Endodermal cell (in vitro differentiated cells): ENCODE data around the gene ARHGAP10. TPM values are rescaled to one million over a fixed set of nuclear protein-coding genes. Genes with fewer than 3 reads are reported as not detected.

Experiments used
- DNase-seq: peaks from one replicate; pipeline ENCODE4 v3.0.0-alpha.2; 2017
- H3K27ac ChIP-seq: 2 replicates; pipeline ENCODE4 v1.5.1; 2013; ENCODE audit warnings: mild to moderate bottlenecking, low read depth, low read length, moderate library complexity
- H3K27me3 ChIP-seq: 2 replicates; pipeline ENCODE4 v1.6.1; 2013; ENCODE audit warnings: mild to moderate bottlenecking, low read length, moderate library complexity; ENCODE audit not compliant: insufficient read depth, control insufficient read depth, poor library complexity, severe bottlenecking
- H3K36me3 ChIP-seq: 2 replicates; pipeline ENCODE4 v1.7.0; 2013; ENCODE audit warnings: mild to moderate bottlenecking, low read length, moderate library complexity; ENCODE audit not compliant: control insufficient read depth, insufficient read depth
- H3K4me1 ChIP-seq: one replicate; pipeline ENCODE4 v1.7.0; 2013; ENCODE audit warnings: low read length; ENCODE audit not compliant: control insufficient read depth, insufficient read depth
- H3K4me3 ChIP-seq: 2 replicates; pipeline ENCODE4 v1.5.1; 2013; ENCODE audit warnings: mild to moderate bottlenecking, low read length, moderate library complexity
- H3K9ac ChIP-seq: 2 replicates; pipeline ENCODE4 v1.6.1; 2013; ENCODE audit warnings: mild to moderate bottlenecking, low read length, moderate library complexity; ENCODE audit not compliant: poor library complexity, severe bottlenecking; ENCODE audit errors: extremely low read depth
- H3K9me3 ChIP-seq: 2 replicates; pipeline ENCODE4 v1.6.1; 2013; ENCODE audit warnings: mild to moderate bottlenecking, low read length, moderate library complexity; ENCODE audit not compliant: control insufficient read depth
- H3K27ac Mint-ChIP-seq: 2 replicates; pipeline ENCODE4 v1.8.0; 2020; ENCODE audit warnings: mixed read lengths
- H3K27me3 Mint-ChIP-seq: 2 replicates; pipeline ENCODE4 v1.8.0; 2021; ENCODE audit warnings: mild to moderate bottlenecking, mixed read lengths; ENCODE audit not compliant: insufficient read depth
- H3K36me3 Mint-ChIP-seq: 2 replicates; pipeline ENCODE4 v1.8.0; 2020; ENCODE audit warnings: low read depth, mixed read lengths
- H3K4me1 Mint-ChIP-seq: 2 replicates; pipeline ENCODE4 v1.8.0; 2020; ENCODE audit warnings: mixed read lengths
- H3K4me3 Mint-ChIP-seq: 2 replicates; pipeline ENCODE4 v1.8.0; 2020; ENCODE audit warnings: mild to moderate bottlenecking, moderate library complexity, mixed read lengths
- H3K9me3 Mint-ChIP-seq: 2 replicates; pipeline ENCODE4 v1.8.0; 2020; ENCODE audit warnings: mild to moderate bottlenecking, mixed read lengths
- CTCF ChIP-seq: fragments of 200-600 bp; sonication (generic); conservative IDR thresholded peaks from 2 replicates; pipeline ENCODE4 v1.5.0; 2021; ENCODE audit warnings: antibody characterized with exemption, mild to moderate bottlenecking
- WGBS, 2 experiments: methylation state at CpG; one replicate each; pipeline versions ENCODE4 v1.1.5 to v1.1.7; 2013; ENCODE audit warnings: missing lambda C conversion rate in 2 of 2, mixed read lengths in 1 of 2; ENCODE audit not compliant: insufficient coverage in 1 of 2, insufficient read length in 1 of 2; 5-methylcytosine and 5-hydroxymethylcytosine counted together
- total RNA-seq, 2 donors: library from RNA; stranded (reverse); fragmentation: NEBNext Ultra II Directional in 1 of 2; extraction: Animal tissue kit (Norgen Biotek cat#: 25700) in 1 of 2; gene quantifications; 2 replicates in 1 of 2; 3 replicates in 1 of 2; pipeline ENCODE4 v1.2.1, GENCODE V29; 2021

The ARHGAP10 gene
- total RNA-seq, 2 donors from 2014 or later = 9.1 to 11.8 TPM

DNA sequence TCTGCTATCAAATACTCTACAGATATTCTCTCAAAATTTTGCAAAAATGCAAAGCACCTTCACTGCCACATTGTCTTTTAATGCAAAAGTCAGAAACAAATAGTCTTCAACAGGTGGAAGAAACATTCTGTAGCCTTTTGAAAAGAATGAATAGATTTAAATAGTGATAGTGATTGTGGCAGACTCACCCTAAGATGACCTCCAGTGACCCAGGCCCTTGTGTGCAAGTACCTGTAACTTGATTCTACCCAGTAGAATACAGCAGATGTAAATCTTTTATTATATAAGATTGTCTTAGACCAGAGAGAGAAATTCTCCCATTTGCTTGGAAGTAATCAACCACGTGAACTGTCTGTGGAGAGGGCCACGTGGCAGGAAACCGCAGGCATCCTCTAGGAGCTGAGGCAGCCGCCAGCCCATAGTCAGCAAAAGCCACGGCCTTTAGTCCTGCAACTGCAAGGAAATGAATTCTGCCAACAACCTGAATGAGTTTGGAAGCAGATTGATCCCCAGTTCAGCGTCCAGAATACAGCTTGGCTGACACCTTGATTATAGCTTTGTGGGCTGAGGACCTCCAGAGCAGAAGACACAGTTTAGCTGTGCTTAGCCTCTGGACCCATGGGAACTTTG, 272.5 kb downstream of the ARHGAP10 start:
- no peaks in the 10 kb centered on the region for H3K9me3 ChIP-seq
- no peak overlapping the region for H3K27ac ChIP-seq
- H3K4me3 ChIP-seq = no peak overlapping the region
- no peak overlapping the region for H3K27ac Mint-ChIP-seq
- H3K4me1 ChIP-seq = peaks cover 7% of the 10 kb centered on the region
- no peaks in the 10 kb centered on the region for H3K27me3 ChIP-seq
- H3K27me3 Mint-ChIP-seq = no peaks in the 10 kb centered on the region
- no peaks in the 10 kb centered on the region for H3K36me3 ChIP-seq
- no peak for TF ChIP-seq CTCF
- peaks cover 33% of the 10 kb centered on the region for H3K4me1 Mint-ChIP-seq
- H3K36me3 Mint-ChIP-seq = peaks cover 11% of the 10 kb centered on the region
- WGBS, 2 experiments = 84 to 92% methylated on average over 4 to 6 of the region's 6 CpGs
- H3K4me3 Mint-ChIP-seq = no peak overlapping the region
- DNase-seq = no peak
- H3K9me3 Mint-ChIP-seq = peaks cover 16% of the 10 kb centered on the region
- H3K9ac ChIP-seq = no peak overlapping the region

- Histone ChIP-seq H3K4me1 (peaks cover 7% of the 10 kb centered on the region), H3K27me3 (no peaks in the 10 kb centered on the region), H3K9me3 (no peaks in the 10 kb centered on the region), H3K27ac (no peak overlapping the region), H3K9ac (no peak overlapping the region), H3K4me3 (no peak overlapping the region), H3K36me3 (no peaks in the 10 kb centered on the region)
- peak overlapping the region; percentile 52 for H3K27ac Mint-ChIP-seq
- WGBS, 2 experiments = 90 to 97% methylated on average over 10 to 11 of the region's 11 CpGs
- no peak for TF ChIP-seq CTCF
- no peak overlapping the region for H3K4me3 Mint-ChIP-seq
- no peak for DNase-seq
- peaks cover 33% of the 10 kb centered on the region for H3K4me1 Mint-ChIP-seq
- H3K27me3 Mint-ChIP-seq = no peaks in the 10 kb centered on the region
- H3K9me3 Mint-ChIP-seq = peaks cover 3% of the 10 kb centered on the region
- H3K36me3 Mint-ChIP-seq = peaks cover 2% of the 10 kb centered on the region
These were observed 274.1 kb downstream of the ARHGAP10 start for GRCh38 chr4:148006001-148006400.

- Mint-ChIP-seq H3K4me1 (peaks cover 33% of the 10 kb centered on the region), H3K4me3 (no peak overlapping the region), H3K27ac (no peak overlapping the region)
These were observed 275.4 kb downstream of the ARHGAP10 start for GRCh38 chr4:148007314-148007760.

More at GRCh38 chr4:148007314-148007760, 275.4 kb downstream of the ARHGAP10 start:
- Mint-ChIP-seq H3K27me3 (no peaks in the 10 kb centered on the region), H3K9me3 (no peaks in the 10 kb centered on the region), H3K36me3 (peaks cover 2% of the 10 kb centered on the region)
- Histone ChIP-seq H3K9me3 (no peaks in the 10 kb centered on the region), H3K4me1 (peaks cover 7% of the 10 kb centered on the region), H3K36me3 (no peaks in the 10 kb centered on the region), H3K4me3 (no peak overlapping the region), H3K27ac (no peak overlapping the region), H3K9ac (no peak overlapping the region), H3K27me3 (no peaks in the 10 kb centered on the region)
- no peak for TF ChIP-seq CTCF
- DNase-seq = no peak
- 83 to 85% methylated on average over 6 to 7 of the region's 7 CpGs for WGBS, 2 experiments
